ENCODE results near the gene MPST.
A peak's percentile ranks its signal among the peaks of the same experiment; 100 is the strongest.

The MPST gene

GRCh38 chr22:37072673-37073072 is 53.1 kb downstream of the MPST start:
- no peaks in the 10 kb centered on the region for H3K9me3 Mint-ChIP-seq
- CTCF ChIA-PET, result no interaction called here
- H3K36me3 Mint-ChIP-seq, result no peaks in the 10 kb centered on the region
- peaks cover 34% of the 10 kb centered on the region for H3K27me3 Mint-ChIP-seq
- H3K4me3 Mint-ChIP-seq, result no peak overlapping the region
- DNase-seq, result no peak
- peaks cover 13% of the 10 kb centered on the region for H3K4me1 Mint-ChIP-seq
- H3K27ac Mint-ChIP-seq, result no peak overlapping the region

- no peaks in the 10 kb centered on the region for H3K36me3 Mint-ChIP-seq
- H3K9me3 Mint-ChIP-seq, result no peaks in the 10 kb centered on the region
- H3K4me1 Mint-ChIP-seq, result peaks cover 30% of the 10 kb centered on the region
- CTCF ChIA-PET, result interaction anchor here (0.6 kb wide), 1 partner anchor 27 kb away, joined by 5 read pairs; no protein-coding TSS in a partner anchor
- no peak overlapping the region for H3K27ac Mint-ChIP-seq
- no peak overlapping the region for H3K4me3 Mint-ChIP-seq
- peaks cover 34% of the 10 kb centered on the region for H3K27me3 Mint-ChIP-seq
- DNase-seq, result no peak
These were observed 55.0 kb downstream of the MPST start for GRCh38 chr22:37074537-37074936.

- Mint-ChIP-seq H3K27me3 (peaks cover 34% of the 10 kb centered on the region), H3K27ac (no peak overlapping the region), H3K9me3 (no peaks in the 10 kb centered on the region), H3K4me1 (peaks cover 36% of the 10 kb centered on the region), H3K4me3 (no peak overlapping the region), H3K36me3 (no peaks in the 10 kb centered on the region)
- CTCF ChIA-PET, result interaction anchor here (0.6 kb wide), 1 partner anchor 27 kb away, joined by 5 read pairs; no protein-coding TSS in a partner anchor
- DNase-seq, result no peak
These were observed 55.5 kb downstream of the MPST start for GRCh38 chr22:37075046-37075445.

- Mint-ChIP-seq H3K9me3 (no peaks in the 10 kb centered on the region), H3K27me3 (peaks cover 34% of the 10 kb centered on the region), H3K27ac (no peak overlapping the region), H3K4me1 (peaks cover 44% of the 10 kb centered on the region), H3K4me3 (no peak overlapping the region), H3K36me3 (no peaks in the 10 kb centered on the region)
- CTCF ChIA-PET, result interaction anchor here (1.1 to 2.2 kb wide), 7 partner anchors 15 to 123 kb away, joined by 3 to 20 read pairs (median 4); partner anchors contain the start of gene IL2RB
- DNase-seq, result no peak
These were observed 56.4 kb downstream of the MPST start for GRCh38 chr22:37075822-37076433.

GRCh38 chr22:37077802-37078448 is 58.4 kb downstream of the MPST start:
- peak; percentile 89 for DNase-seq
- peak overlapping the region; percentile 1 for H3K4me3 Mint-ChIP-seq
- CTCF ChIA-PET, result interaction anchor here (0.7 to 2.9 kb wide), 9 partner anchors 13 to 122 kb away, joined by 3 to 38 read pairs (median 4); partner anchors contain the start of gene TST
- no peaks in the 10 kb centered on the region for H3K36me3 Mint-ChIP-seq
- H3K27me3 Mint-ChIP-seq, result peaks cover 34% of the 10 kb centered on the region
- H3K4me1 Mint-ChIP-seq, result peaks cover 64% of the 10 kb centered on the region
- H3K9me3 Mint-ChIP-seq, result no peaks in the 10 kb centered on the region
- peak overlapping the region; percentile 95 for H3K27ac Mint-ChIP-seq

- Mint-ChIP-seq H3K9me3 (no peaks in the 10 kb centered on the region), H3K27ac (peak overlapping the region; percentile 95), H3K4me1 (peaks cover 74% of the 10 kb centered on the region), H3K27me3 (peaks cover 32% of the 10 kb centered on the region), H3K4me3 (peak overlapping the region; percentile 42), H3K36me3 (no peaks in the 10 kb centered on the region)
- CTCF ChIA-PET, result interaction anchor here (0.7 to 2.9 kb wide), 14 partner anchors 16 to 297 kb away, joined by 3 to 38 read pairs (median 5); partner anchors contain the start of genes IL2RB and TST
- DNase-seq, result peak; percentile 40
These were observed 59.6 kb downstream of the MPST start for GRCh38 chr22:37079158-37079557.

Measured in activated naive CD4-positive, alpha-beta T cell treated with anti-CD3 and anti-CD28 coated beads, Interleukin-2, amount 10 ng/mL, durations not matched to agents 7 days and 5 days (primary cell).